Panc1 (cell line): ENCODE data around the gene PDK2.

Experiments
- CTCF ChIP-seq: fragments of 450-650 bp; IDR thresholded peaks from 2 replicates; pipeline ENCODE4 v1.5.1; 2017; ENCODE audit warnings: mild to moderate bottlenecking
- POLR2AphosphoS5 ChIP-seq: IDR thresholded peaks from 2 replicates; pipeline ENCODE4 v1.6.1; 2012; ENCODE audit warnings: mild to moderate bottlenecking, low read depth, low read length, moderate library complexity

GRCh38 chr17:50096092-50096491 is 941 bp downstream of the PDK2 start:
- TF ChIP-seq POLR2AphosphoS5 (no peak), CTCF (no peak)
